Ecto neural progenitor cell (in vitro differentiated cells): Measurements from ENCODE around the gene MYO15B.

Source experiments
- DNase-seq: peaks from one replicate; pipeline ENCODE4 v3.0.0-alpha.2; 2018; ENCODE audit warnings: low spot score

The MYO15B gene

DNA sequence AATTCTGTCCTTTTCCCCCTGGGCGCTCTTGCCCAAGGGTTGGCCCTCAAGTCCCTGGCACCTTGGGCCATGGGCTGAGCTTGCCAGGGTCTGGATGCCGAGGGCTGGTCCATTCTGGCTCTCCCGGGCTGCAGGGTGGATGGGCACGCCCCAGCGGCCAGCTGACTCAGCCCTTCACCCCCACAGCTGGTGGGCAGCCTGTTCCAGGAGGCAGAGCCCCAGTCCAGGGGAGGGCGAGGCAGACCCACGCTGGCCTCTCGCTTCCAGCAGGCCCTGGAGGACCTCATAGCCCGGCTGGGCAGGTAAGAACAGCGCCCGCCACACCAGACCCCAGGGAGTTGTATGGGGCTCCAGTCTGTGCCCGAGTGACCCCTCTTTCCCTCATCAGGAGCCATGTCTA, 15.0 kb downstream of the MYO15B start:
- no peak for DNase-seq

DNA sequence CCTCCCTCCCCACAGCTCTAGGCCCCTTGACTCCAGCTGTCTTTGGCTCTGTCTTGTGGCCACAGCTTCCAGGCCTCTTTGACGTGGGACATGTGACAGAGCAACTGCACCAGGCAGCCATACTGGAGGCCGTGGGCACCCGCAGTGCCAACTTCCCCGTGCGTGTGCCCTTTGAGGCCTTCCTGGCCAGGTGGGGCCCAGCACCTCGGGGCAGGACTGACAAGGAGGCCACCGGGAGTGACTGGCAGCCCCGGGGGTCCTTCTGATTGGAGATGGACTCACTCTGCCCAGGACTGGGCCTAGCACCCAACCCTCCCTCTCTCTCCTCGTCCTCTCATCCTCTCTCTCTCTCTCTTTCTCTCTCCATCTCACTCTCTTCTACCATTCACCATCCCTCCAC, 15.5 kb downstream of the MYO15B start:
- no peak for DNase-seq

DNA sequence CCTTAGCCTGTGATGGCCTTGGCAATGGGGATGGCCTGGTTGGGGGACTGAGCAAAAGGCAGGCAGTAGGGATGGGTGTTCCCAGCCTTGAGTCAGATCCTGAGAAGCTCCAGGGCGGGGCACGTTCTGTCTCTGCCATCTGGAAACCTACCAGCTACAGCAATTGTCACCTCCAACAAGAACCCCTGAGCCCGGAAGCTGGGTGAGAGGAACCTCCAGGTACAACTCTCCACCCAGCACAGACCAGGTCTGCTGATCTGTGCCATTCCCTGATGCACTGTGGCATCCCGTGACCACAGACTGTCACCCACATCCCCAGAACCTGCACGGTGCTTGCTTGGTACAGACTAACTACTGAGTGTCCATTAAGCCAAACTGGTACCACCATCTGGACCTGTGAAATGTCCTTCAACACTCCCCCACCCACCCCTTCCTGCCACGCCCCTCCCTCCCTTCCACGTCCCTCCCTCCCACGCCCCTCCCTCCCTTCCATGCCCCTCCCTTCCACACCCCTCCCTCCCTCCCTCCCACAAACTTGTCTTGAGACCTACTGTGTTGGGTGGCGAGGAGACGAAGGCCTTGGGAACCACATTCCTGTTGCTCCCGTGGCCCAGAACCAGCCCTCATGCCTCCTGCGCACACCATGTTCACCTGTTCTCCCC, 16.6 kb downstream of the MYO15B start:
- no peak for DNase-seq

DNA sequence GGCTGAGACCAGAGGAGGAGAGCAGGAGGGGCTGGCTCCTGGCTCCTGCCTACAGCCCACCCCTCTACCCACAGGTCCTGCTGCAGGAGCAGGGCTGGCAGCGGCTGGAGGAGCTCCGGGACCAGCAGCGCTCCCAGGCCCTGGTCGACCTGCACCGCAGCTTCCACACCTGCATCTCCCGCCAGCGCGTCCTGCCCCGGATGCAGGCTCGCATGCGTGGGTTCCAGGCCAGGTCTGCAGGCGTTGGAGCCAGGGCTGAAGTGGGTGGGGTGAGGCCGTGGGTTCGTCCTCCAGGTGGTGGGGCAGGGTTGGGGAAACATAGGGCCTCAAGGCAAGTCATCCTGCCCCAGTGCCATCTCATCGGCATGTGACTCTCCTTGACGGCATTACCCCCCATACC, 18.2 kb downstream of the MYO15B start:
- DNase-seq, result no peak

DNA sequence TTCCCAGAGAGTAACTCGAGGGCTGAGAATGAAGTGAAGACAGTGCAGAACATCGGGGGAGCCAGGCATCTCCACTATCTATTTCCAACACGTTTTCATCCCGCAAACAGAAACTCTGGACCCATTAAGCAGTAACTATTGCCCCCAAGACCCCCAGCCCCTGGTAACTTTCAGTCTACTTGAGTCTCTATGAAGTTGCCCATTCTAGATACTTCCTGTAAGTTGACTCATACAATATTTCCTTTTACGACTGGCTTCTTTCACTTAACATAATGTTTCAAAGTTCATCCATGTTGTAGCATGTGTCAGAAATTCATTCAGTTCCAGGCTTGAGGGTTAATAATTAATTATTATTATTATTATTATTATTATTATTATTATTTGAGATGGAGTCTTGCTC, 19.5 kb downstream of the MYO15B start:
- DNase-seq, result no peak

DNA sequence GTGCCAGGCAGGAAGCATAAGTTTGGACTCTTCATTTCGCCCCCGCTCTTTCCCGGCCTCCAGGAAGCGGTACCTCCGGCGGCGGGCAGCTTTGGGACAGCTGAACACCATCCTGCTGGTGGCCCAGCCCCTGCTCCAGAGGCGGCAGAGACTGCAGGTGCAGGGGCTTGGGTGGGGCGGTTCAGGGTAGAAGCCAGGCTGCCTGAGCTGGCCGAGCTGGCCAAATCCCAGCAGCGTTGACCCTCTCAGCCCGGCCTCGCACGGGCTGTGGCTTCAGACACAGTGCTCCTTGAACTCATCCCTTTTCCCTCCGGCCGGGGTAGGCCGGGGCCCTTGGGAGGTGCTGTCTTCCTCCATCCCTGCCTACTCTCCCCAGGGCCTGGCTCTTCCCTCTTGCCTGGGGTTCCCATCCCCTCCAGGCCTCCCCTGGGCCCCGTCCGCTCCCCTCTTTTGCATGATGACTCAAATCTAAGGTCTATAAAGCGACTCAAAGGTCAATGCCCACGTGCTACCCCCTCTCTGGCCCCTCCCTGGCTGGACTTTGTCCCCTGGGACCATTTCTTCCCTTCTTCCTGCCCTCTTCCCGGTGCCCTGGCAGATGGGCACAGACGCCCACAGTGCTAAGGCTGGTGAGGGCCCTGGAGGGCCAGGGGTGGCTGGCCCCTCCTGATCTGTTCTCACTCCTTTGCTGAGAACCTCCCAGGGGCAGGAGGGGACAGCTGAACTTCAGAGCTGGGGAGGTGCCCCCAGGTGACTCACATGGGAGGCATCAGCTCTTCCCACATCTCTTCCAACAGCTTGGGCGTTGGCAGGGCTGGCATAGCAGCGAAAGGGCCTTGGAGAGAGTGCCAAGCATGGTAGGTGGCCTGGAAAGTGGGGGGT, 22.7 kb downstream of the MYO15B start:
- DNase-seq, result no peak

DNA sequence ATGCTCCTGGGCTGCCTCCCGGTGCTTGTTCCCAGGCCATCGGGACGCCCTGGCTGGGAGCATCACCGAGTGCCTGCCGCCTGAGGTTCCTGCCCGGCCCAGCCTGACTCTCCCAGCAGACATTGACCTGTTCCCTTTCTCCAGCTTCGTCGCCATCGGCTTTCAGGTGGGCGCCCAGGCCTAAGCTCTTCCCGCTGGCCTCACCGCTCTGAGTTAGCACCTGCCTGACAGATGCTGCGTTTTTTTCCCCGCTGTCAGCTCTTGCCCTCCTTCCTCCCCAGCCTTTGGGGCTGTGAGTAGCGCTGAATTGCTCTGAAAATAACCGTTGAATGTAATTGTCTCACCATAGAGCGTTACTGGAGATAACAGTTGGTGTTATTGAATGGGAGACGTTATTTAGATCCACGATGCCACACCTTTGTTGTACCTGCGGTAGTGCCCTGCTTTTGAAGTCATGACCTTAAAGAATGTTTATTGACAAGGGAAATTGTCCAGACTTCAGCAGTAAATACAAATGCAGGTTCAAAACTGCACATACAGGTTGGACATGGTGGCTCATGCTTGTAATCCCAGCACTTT, 24.3 kb downstream of the MYO15B start:
- no peak for DNase-seq

DNA sequence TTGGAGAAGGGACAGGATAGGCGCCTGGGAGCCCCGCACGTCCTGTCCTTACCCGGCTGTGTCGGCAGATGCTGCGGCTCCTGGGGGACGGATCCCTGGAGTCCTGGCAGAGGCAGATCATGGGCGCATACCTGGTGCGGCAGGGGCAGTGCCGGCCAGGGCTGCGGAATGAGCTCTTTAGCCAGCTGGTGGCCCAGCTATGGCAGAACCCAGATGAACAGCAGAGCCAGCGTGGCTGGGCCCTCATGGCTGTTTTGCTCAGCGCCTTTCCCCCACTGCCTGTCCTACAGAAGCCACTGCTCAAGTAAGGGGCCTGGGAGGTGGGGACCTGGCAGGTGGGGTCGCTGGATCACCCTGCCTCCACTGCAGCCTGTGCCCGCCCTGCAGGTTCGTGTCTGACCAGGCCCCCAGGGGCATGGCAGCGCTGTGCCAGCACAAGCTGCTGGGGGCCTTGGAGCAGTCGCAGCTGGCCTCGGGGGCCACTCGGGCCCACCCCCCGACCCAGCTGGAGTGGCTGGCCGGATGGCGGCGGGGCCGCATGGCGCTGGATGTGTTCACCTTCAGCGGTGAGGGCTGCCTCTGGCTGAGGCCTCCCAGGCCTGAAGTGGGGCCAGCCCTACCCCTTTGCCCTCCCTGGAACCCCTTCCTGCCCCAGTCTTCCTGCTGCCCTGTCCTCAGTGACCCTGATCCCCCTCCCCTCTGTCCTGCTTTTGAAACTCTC, 25.5 kb downstream of the MYO15B start:
- no peak for DNase-seq

DNA sequence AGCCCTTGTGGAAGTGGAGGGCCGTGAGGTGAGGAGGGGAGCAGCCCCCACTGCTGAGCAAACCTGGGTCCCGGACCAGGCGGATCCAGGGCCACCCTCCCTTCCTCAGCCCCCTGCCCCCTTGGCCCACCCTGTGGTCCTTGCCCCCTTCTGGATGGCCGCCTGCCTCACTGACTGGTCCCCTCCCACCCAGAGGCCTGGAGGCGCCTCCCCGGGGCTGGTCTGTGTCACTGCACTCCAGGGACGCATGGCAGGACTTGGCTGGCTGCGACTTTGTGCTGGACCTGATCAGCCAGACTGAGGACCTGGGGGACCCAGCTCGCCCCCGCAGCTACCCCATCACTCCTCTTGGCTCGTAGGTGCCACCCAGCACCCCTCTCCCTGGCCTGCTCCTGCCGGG, 26.4 kb downstream of the MYO15B start:
- DNase-seq, result peak; percentile 79

DNA sequence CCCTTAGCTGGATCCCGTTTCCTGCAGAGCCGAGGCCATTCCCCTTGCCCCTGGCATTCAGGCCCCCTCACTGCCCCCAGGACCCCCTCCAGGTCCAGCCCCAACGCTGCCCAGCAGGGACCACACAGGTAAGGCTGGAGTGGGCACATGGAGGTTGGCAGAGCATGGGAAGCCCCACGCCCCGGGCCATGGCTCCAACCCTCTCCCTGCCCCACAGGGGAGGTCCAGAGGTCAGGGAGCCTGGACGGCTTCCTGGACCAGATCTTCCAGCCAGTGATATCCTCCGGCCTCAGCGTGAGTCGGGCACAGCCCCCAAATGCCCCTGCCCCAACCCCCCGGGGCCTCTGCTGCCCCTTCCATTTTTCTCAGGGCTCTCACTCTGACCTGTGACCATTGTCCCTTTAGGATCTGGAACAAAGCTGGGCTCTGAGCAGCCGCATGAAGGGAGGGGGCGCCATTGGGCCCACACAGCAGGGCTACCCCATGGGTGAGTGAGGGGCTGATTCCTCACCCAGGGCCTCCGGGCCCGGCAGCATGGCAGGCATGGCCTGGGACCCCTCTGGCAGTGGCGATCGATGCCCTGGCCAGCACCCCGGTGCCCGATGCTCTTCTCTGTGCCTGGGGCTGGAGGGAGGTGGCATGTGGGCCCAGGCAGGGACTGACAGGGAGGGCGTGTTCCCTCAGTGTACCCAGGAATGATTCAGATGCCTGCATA, 27.1 kb downstream of the MYO15B start:
- no peak for DNase-seq

DNA sequence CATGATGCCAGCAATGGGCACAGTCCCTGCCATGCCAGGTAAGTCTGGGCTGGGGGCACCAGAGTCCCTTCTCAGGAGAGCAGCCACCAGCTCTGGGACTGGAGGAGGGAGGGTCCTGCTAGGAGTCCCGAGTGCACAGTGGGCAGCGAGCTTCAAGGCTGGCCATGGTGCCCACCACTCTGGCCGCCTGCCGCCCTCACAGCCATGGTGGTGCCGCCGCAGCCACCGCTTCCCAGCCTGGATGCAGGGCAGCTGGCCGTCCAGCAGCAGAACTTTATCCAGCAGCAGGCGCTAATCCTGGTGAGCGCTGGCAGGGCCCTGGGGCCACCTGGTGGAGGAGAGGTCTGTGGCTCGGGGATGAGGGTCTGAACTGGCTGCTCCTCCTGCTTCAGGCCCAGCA, 27.7 kb downstream of the MYO15B start:
- DNase-seq, result no peak

DNA sequence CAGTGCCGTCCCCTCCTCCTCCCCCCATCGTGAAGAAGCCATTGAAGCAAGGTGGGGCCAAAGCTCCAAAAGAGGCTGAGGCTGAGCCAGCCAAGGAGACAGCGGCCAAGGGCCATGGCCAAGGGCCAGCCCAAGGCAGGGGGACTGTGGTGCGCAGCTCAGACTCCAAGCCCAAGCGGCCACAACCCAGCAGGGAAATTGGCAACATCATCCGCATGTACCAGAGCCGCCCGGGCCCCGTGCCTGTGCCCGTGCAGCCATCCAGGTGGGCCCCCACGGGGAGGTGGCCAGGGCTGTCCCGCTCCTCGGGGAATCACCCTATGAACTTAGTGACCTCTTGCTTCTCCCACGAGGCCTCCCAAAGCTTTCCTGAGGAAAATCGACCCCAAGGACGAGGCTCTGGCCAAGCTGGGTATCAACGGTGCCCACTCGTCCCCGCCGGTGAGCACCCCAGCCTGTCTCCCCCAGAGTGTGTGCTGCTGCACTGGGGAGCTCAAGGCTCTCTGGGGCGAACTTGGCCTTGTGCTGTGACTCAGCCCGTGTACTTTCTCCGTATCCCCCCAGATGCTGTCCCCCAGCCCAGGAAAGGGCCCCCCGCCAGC, 29.0 kb downstream of the MYO15B start:
- DNase-seq, result no peak

DNA sequence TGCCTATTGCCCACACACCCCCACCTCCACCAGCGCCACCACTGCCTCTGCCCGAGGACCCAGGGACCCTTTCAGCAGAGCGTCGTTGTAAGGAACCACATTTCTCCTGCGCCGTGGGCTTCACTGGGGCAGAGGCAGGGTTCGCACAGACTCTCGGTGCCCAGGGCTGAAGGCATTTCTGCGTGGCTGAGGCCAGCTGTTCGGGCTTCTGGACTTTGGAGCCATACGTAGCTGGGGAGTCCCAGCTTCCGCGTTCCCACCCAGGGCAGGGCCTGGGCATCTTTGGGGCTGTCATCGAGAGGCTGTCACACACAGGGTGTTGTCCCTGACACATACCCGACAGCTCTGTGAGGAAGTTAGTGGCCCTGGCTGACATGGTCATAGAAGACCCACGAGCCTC, 29.6 kb downstream of the MYO15B start:
- no peak for DNase-seq

DNA sequence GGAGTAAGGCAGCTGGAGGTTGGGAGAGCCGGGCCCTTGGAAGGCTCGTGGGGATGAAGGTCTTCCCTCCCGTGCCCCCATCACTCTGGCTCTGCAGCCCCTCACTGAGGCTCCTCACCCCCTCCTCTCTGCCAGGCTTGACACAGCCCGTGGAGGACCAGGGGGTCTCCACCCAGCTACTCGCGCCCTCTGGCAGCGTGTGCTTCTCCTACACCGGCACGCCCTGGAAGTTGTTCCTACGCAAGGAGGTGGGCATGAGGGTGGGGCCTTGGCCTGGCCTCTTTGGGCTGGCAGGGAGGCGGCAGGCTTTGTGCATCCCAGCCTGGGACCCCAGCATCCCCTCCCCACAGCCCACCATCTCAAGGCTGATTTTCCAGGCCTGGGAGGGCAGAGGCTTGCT, 30.1 kb downstream of the MYO15B start:
- DNase-seq, result no peak

DNA sequence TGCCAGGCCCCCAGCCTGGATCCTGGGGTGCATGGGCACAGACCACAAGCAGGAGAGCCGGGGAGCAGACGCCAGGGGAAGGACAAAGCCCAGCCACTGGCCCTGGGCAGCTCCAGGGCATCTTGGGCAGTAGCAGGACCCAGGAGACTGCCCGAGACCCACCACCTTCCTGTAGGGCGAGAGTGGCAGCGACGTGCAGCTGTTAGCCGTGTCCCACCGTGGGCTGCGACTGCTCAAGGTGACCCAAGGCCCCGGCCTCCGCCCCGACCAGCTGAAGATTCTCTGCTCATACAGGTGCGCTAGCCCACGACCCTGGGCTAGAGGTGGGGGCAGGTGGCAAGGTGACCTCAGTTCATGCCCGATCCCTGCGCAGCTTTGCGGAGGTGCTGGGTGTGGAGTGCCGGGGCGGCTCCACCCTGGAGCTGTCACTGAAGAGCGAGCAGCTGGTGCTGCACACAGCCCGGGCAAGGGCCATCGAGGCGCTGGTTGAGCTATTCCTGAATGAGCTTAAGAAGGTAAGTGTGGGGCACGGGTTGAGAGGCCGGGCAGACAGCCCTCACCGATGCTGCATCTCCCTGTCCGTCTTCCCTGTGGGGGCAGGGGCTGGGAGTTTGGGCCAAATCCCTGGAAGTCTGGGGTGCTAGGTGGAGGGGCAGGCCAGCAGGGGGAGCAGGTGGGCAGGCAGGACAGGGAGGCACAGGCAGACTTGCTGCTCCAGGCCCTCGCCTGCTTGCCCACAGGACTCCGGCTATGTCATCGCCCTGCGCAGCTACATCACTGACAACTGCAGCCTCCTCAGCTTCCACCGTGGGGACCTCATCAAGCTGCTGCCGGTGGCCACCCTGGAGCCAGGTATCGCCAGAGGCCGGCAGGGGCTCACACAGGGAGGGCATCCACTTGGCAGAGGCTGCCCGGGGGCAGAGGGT, 32.2 kb downstream of the MYO15B start:
- peak; percentile 89 for DNase-seq

DNA sequence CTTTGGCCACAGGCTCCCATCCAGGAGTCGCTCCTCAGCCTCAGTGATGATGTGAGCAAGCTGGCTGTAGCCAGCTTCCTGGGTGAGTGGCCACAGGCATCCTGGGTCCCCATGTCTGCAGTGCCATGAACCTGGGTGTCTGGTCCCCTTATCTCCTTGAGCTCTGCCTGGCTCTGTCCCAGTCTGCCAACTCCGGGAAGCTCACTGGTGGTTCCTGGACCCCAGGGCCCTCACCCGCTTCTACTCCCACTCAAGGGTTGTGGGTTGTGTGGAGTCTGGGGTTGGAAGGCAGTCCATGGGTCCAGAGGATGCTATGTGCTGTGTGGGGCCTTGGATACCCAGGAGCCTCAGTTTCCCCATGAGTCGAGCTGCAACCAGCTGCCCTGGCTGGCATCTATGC, 33.9 kb downstream of the MYO15B start:
- no peak for DNase-seq

DNA sequence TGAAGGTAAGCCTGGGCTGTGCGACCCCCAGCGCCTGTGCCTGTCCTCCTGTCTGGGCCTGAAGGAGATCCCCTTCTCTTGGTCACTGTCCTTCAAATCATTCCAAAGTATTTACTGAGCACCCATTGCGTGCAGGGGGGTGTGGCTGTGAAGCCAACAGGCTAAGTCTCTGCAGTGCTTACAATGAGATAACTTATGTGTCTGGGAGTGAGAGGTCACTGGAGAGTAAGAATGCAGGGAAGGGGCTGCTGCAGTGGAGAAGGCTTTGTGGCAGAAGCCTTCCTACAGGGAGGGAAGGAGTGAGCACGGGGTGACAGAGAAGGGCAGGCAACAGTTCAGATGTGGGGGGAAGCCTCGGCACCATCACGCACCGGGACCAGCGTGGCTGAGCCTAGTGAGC, 34.5 kb downstream of the MYO15B start:
- DNase-seq, result no peak

DNA sequence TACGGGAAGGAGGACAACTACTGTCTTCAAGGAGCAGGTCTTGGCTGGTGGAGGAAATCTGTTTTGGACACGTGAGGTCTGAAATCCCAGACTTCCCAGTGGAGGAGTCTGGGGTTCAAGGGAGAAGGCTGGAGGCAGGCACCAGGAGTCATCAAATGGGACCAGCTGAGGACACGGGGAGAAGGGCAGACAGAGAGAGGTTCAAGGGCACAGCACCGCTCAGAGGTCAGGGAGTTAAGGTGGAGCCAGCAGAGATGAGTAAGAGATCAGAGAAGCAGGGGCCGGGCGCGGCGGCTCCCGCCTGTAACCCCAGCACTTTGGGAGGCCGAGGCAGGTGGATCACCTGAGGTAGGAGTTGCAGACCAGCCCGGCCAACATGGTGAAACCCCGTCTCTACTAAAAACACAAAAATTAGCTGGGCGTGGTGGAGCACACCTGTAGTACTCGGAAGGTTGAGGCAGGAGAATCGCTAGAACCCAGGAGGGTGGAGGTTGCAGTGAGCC, 35.2 kb downstream of the MYO15B start:
- no peak for DNase-seq

DNA sequence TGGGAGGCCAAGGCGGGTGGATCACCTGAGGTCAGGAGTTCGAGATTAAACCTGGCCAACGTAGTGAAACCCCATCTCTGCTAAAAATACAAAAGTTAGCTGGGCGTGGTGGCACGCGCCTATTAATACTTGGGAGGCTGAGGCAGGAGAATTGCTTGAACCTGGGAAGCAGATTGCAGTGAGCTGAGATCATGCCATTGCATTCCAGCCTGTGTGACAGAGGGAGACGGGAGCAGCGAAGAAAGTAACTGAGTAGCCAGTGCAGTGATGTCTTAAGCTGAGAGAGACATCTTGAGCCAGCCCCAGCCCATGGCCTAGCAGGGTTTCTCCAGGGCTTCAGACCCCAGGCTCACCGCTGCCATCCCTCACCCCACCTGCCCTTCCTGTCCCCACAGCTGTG, 35.8 kb downstream of the MYO15B start:
- no peak for DNase-seq

DNA sequence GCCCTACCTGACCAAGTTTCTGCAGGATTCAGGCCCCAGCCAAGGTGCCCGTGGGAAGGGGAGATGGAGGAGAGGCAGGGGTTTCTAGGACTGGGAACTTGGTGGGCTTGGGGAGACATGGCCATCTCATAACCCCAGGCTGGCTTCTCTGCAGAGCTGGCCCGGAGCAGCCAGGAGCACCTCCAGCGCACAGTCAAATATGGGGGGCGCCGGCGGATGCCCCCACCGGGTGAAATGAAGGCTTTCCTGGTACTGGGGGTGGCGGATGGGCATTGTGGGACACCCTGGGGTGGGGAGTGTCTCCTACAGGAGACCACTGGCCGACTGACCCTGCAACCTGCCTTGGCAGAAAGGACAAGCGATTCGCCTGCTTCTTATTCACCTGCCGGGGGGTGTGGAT, 36.4 kb downstream of the MYO15B start:
- no peak for DNase-seq
